ENCODE results near the gene PACS1. TPM values are rescaled to one million over a fixed set of nuclear protein-coding genes. Genes with fewer than 3 reads are reported as not detected.
A peak's percentile ranks its signal among the peaks of the same experiment; 100 is the strongest.

PACS1 gene
- total and polyA plus RNA-seq, 2 donors (not counting 1 experiment from before 2014, with no cell fraction given): 131 to 303 TPM

- peaks cover 67% of the 10 kb centered on the region for H3K4me1 Mint-ChIP-seq
- H3K27ac Mint-ChIP-seq: peak overlapping the region; percentile 91
- no peak for ATAC-seq (ENCODE audit: low read depth)
- POLR2A ChIA-PET: interaction anchor here (1.0 to 3.3 kb wide), 4 partner anchors 10 to 44 kb away, joined by 3 to 23 read pairs (median 3); no protein-coding TSS in a partner anchor
- H3K4me3 ChIP-seq (ENCODE audit: control extremely low read depth in 1 of 5, extremely low read depth in 1 of 5, insufficient read depth in 1 of 5, low read depth in 2 of 5, low read length in 4 of 5): peak overlapping the region; percentile 66 to 92 (median 76)
- intact Hi-C loops (cut with micrococcal nuclease): no loop called here
- TF ChIP-seq EZH2 (IDR thresholded peaks at IDR 0.05; ENCODE audit: borderline replicate concordance, insufficient read depth, low read depth, low read length, poor library complexity, severe bottlenecking): no peak
- no peak for TF ChIP-seq CTCF (IDR thresholded peaks at IDR 0.05)
- H3K9me3 ChIP-seq (ENCODE audit: control extremely low read depth in 1 of 3, control insufficient read depth in 2 of 3, insufficient read depth in 1 of 3, low read length in 2 of 3): no peaks in the 10 kb centered on the region
- H3K4me2 ChIP-seq (replicated peaks; ENCODE audit: low read depth, low read length, poor library complexity, severe bottlenecking): peak overlapping the region; percentile 91
- H3K4me1 ChIP-seq (ENCODE audit: control insufficient read depth in 2 of 2, insufficient read depth in 2 of 2, low read length in 2 of 2): peaks cover 54 to 55% of the 10 kb centered on the region in 2 donors
- CTCF ChIA-PET: interaction anchor here (0.8 to 7.4 kb wide), 11 partner anchors 8 to 151 kb away, joined by 3 to 98 read pairs (median 4); partner anchors contain the start of gene SF3B2
- peak overlapping the region; percentile 21 to 57 for H3K27ac ChIP-seq (ENCODE audit: low read length in 2 of 2)
- no peak for DNase-seq
- H3K27me3 Mint-ChIP-seq: no peaks in the 10 kb centered on the region
- peak overlapping the region; percentile 85 for H3K9ac ChIP-seq (ENCODE audit: low read length)
- H3K4me3 Mint-ChIP-seq: peak overlapping the region; percentile 90
- no peaks in the 10 kb centered on the region for H3K9me3 Mint-ChIP-seq (ENCODE audit: insufficient read depth)
- peaks cover 1 to 47% of the 10 kb centered on the region in 2 experiments for H3K36me3 ChIP-seq (replicated peaks in 1 of 2; ENCODE audit: control extremely low read depth in 1 of 2, control insufficient read depth in 1 of 2, extremely low read depth in 1 of 2, insufficient read depth in 2 of 2, low read length in 1 of 2)
- peaks cover 61% of the 10 kb centered on the region for H3K79me2 ChIP-seq (ENCODE audit: control insufficient read depth, insufficient read depth, low read length)
- peak overlapping the region; percentile 69 for H2AFZ ChIP-seq (ENCODE audit: insufficient read depth, low read depth, low read length, poor library complexity, severe bottlenecking)
- peaks cover 42% of the 10 kb centered on the region for H4K20me1 ChIP-seq (ENCODE audit: control insufficient read depth, insufficient read depth, low read length, poor library complexity, severe bottlenecking)
- no CpG with 5 or more reads among the region's 2 CpGs for WGBS (ENCODE audit: insufficient coverage)
- H3K27me3 ChIP-seq (replicated peaks in 1 of 4; ENCODE audit: control extremely low read depth in 1 of 4, control insufficient read depth in 3 of 4, insufficient read depth in 4 of 4, low read length in 3 of 4): no peaks in the 10 kb centered on the region
Measured at GRCh38 chr11:66071381-66071801, 1.3 kb downstream of the PACS1 start.

GRCh38 chr11:66072081-66072480, 2.0 kb downstream of the PACS1 start:
- Histone ChIP-seq H3K4me2 (replicated peaks; ENCODE audit: low read depth, low read length, poor library complexity, severe bottlenecking) (peak overlapping the region; percentile 91), H4K20me1 (ENCODE audit: control insufficient read depth, insufficient read depth, low read length, poor library complexity, severe bottlenecking) (peaks cover 38% of the 10 kb centered on the region), H3K27me3 (replicated peaks in 1 of 4; ENCODE audit: control extremely low read depth in 1 of 4, control insufficient read depth in 3 of 4, insufficient read depth in 4 of 4, low read length in 3 of 4) (no peaks in the 10 kb centered on the region), H3K9ac (ENCODE audit: low read length) (peak overlapping the region; percentile 85), H3K4me3 (ENCODE audit: control extremely low read depth in 1 of 5, extremely low read depth in 1 of 5, insufficient read depth in 1 of 5, low read depth in 2 of 5, low read length in 4 of 5) (peak overlapping the region in 4 of 5 experiments; percentile 66 to 92 (median 72)), H3K4me1 (ENCODE audit: control insufficient read depth in 2 of 2, insufficient read depth in 2 of 2, low read length in 2 of 2) (peaks cover 54 to 55% of the 10 kb centered on the region in 2 donors), H3K9me3 (ENCODE audit: control extremely low read depth in 1 of 3, control insufficient read depth in 2 of 3, insufficient read depth in 1 of 3, low read length in 2 of 3) (no peaks in the 10 kb centered on the region), H3K36me3 (replicated peaks in 1 of 2; ENCODE audit: control extremely low read depth in 1 of 2, control insufficient read depth in 1 of 2, extremely low read depth in 1 of 2, insufficient read depth in 2 of 2, low read length in 1 of 2) (peaks cover 1 to 45% of the 10 kb centered on the region in 2 experiments), H2AFZ (ENCODE audit: insufficient read depth, low read depth, low read length, poor library complexity, severe bottlenecking) (no peak overlapping the region), H3K79me2 (ENCODE audit: control insufficient read depth, insufficient read depth, low read length) (peaks cover 68% of the 10 kb centered on the region), H3K27ac (ENCODE audit: low read length in 2 of 2) (peak overlapping the region in 1 of 2 donors; percentile 57)
- ChIA-PET CTCF (interaction anchor here (0.8 to 7.4 kb wide), 7 partner anchors 7 to 150 kb away, joined by 3 to 98 read pairs (median 7); no protein-coding TSS in a partner anchor), POLR2A (interaction anchor here (1.1 to 3.3 kb wide), 2 partner anchors 9 to 44 kb away, joined by 3 to 23 read pairs; no protein-coding TSS in a partner anchor)
- DNase-seq (no peak), ATAC-seq (ENCODE audit: low read depth) (no peak)
- no CpG with 5 or more reads among the region's 3 CpGs for WGBS (ENCODE audit: insufficient coverage)
- H3K4me3 Mint-ChIP-seq: peak overlapping the region; percentile 90
- no peaks in the 10 kb centered on the region for H3K27me3 Mint-ChIP-seq
- no peaks in the 10 kb centered on the region for H3K9me3 Mint-ChIP-seq (ENCODE audit: insufficient read depth)
- H3K27ac Mint-ChIP-seq: peak overlapping the region; percentile 74
- peaks cover 68% of the 10 kb centered on the region for H3K4me1 Mint-ChIP-seq
- no peak for TF ChIP-seq CTCF (IDR thresholded peaks at IDR 0.05)
- no peak for TF ChIP-seq EZH2 (IDR thresholded peaks at IDR 0.05; ENCODE audit: borderline replicate concordance, insufficient read depth, low read depth, low read length, poor library complexity, severe bottlenecking)
- intact Hi-C loops (cut with micrococcal nuclease): no loop called here
